Measurements from ENCODE around the gene UBALD2. TPM values are rescaled to one million over a fixed set of nuclear protein-coding genes. Genes with fewer than 3 reads are reported as not detected.
A peak's percentile ranks its signal among the peaks of the same experiment; 100 is the strongest.

Gene UBALD2
- total and polyA plus RNA-seq, 2 of the 13 experiments (the other 11 are each of a cell fraction or from before 2014, with no cell fraction given): 3.3 to 89.7 TPM

DNA sequence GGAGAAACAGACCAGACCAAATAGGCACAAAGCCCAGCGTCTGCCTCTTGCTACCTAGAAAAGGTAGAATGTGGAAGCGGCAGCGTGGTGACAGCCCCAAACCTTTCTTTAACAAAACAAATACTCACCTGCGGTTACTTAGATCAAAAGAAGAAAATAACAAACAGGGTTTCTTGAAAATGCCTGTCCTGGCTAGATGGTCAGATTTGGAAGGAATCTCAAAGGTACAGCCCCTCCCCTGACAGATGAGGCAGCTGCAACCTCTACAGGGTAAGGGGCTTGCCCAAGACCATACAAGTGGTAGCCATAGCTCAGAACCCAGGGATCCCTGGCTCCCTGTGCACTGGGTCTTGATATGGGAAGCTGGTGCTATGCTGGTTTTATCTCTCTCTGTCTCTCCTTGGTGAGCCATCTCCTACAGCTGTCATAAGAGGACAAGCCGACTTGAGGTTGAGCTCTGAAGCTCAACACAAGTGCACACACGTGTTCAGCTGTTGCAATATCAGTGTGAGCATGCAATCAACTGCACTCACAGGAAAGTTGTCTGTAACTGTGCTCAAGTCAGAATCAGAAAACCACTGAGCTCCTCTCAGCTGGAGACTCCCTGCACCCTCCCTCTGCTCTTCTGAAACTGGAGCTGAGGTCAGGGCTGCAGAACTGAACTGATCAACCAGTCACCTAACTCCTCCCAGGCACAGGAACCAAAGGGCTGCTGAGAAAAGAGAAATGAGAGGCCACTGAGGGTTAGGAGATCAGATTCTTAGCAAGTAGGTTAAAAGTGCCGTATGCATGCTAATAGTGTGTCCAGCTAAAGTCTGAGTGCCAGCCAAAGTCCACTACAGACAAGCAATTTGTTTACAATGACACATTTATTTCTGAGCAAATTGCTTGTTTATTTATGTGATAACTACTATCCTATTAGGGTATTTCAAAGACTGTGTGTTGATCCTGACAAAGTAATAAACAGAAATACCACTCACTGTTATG is 18.8 kb upstream of the UBALD2 start (continued):
- TF ChIP-seq, protein P1, sequence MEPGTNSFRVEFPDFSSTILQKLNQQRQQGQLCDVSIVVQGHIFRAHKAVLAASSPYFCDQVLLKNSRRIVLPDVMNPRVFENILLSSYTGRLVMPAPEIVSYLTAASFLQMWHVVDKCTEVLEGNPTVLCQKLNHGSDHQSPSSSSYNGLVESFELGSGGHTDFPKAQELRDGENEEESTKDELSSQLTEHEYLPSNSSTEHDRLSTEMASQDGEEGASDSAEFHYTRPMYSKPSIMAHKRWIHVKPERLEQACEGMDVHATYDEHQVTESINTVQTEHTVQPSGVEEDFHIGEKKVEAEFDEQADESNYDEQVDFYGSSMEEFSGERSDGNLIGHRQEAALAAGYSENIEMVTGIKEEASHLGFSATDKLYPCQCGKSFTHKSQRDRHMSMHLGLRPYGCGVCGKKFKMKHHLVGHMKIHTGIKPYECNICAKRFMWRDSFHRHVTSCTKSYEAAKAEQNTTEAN (CRISPR knock-in tag; conservative IDR thresholded peaks at IDR 0.05): no peak
- 0 out of 2 replicates have a peak, but pooled peaks have one; percentile 41 for TF ChIP-seq ZNF724P (CRISPR knock-in tag; IDR thresholded peaks at IDR 0.05; ENCODE audit: borderline replicate concordance)
- TF ChIP-seq, protein P2, sequence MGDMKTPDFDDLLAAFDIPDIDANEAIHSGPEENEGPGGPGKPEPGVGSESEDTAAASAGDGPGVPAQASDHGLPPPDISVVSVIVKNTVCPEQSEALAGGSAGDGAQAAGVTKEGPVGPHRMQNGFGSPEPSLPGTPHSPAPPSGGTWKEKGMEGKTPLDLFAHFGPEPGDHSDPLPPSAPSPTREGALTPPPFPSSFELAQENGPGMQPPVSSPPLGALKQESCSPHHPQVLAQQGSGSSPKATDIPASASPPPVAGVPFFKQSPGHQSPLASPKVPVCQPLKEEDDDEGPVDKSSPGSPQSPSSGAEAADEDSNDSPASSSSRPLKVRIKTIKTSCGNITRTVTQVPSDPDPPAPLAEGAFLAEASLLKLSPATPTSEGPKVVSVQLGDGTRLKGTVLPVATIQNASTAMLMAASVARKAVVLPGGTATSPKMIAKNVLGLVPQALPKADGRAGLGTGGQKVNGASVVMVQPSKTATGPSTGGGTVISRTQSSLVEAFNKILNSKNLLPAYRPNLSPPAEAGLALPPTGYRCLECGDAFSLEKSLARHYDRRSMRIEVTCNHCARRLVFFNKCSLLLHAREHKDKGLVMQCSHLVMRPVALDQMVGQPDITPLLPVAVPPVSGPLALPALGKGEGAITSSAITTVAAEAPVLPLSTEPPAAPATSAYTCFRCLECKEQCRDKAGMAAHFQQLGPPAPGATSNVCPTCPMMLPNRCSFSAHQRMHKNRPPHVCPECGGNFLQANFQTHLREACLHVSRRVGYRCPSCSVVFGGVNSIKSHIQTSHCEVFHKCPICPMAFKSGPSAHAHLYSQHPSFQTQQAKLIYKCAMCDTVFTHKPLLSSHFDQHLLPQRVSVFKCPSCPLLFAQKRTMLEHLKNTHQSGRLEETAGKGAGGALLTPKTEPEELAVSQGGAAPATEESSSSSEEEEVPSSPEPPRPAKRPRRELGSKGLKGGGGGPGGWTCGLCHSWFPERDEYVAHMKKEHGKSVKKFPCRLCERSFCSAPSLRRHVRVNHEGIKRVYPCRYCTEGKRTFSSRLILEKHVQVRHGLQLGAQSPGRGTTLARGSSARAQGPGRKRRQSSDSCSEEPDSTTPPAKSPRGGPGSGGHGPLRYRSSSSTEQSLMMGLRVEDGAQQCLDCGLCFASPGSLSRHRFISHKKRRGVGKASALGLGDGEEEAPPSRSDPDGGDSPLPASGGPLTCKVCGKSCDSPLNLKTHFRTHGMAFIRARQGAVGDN (CRISPR knock-in tag; IDR thresholded peaks at IDR 0.05): no peak
- TF ChIP-seq, protein P3, sequence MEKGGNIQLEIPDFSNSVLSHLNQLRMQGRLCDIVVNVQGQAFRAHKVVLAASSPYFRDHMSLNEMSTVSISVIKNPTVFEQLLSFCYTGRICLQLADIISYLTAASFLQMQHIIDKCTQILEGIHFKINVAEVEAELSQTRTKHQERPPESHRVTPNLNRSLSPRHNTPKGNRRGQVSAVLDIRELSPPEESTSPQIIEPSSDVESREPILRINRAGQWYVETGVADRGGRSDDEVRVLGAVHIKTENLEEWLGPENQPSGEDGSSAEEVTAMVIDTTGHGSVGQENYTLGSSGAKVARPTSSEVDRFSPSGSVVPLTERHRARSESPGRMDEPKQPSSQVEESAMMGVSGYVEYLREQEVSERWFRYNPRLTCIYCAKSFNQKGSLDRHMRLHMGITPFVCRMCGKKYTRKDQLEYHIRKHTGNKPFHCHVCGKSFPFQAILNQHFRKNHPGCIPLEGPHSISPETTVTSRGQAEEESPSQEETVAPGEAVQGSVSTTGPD (CRISPR knock-in tag; IDR thresholded peaks at IDR 0.05): no peak
- TF ChIP-seq ZSCAN25 (CRISPR knock-in tag; IDR thresholded peaks at IDR 0.05): no peak
- TF ChIP-seq, protein P4, sequence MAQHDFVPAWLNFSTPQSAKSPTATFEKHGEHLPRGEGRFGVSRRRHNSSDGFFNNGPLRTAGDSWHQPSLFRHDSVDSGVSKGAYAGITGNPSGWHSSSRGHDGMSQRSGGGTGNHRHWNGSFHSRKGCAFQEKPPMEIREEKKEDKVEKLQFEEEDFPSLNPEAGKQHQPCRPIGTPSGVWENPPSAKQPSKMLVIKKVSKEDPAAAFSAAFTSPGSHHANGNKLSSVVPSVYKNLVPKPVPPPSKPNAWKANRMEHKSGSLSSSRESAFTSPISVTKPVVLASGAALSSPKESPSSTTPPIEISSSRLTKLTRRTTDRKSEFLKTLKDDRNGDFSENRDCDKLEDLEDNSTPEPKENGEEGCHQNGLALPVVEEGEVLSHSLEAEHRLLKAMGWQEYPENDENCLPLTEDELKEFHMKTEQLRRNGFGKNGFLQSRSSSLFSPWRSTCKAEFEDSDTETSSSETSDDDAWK (CRISPR knock-in tag; IDR thresholded peaks at IDR 0.05): no peak
- TF ChIP-seq KLF16 (CRISPR knock-in tag; IDR thresholded peaks at IDR 0.05): 0 out of 4 replicates have a peak, but pooled peaks of 1 of the 2 experiments have one; percentile 18
- TF ChIP-seq NKX3-1 (CRISPR knock-in tag; IDR thresholded peaks at IDR 0.05): no peak
- no peak for TF ChIP-seq SNAPC2 (CRISPR knock-in tag; IDR thresholded peaks at IDR 0.05)
- TF ChIP-seq ZNF431 (CRISPR knock-in tag; IDR thresholded peaks at IDR 0.05; ENCODE audit: borderline replicate concordance, low read depth): no peak
- no peak for TF ChIP-seq ZNF296 (CRISPR knock-in tag; conservative IDR thresholded peaks at IDR 0.05)
- TF ChIP-seq, protein P5, sequence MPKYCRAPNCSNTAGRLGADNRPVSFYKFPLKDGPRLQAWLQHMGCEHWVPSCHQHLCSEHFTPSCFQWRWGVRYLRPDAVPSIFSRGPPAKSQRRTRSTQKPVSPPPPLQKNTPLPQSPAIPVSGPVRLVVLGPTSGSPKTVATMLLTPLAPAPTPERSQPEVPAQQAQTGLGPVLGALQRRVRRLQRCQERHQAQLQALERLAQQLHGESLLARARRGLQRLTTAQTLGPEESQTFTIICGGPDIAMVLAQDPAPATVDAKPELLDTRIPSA (CRISPR knock-in tag; IDR thresholded peaks at IDR 0.05; ENCODE audit: borderline replicate concordance): no peak
- TF ChIP-seq FOXJ3 (CRISPR knock-in tag; IDR thresholded peaks at IDR 0.05; ENCODE audit: borderline replicate concordance): no peak
- peak; percentile 53 for TF ChIP-seq ELF3 (CRISPR knock-in tag; IDR thresholded peaks at IDR 0.05)
- no peak for TF ChIP-seq ZMAT3 (CRISPR knock-in tag; conservative IDR thresholded peaks at IDR 0.05)
- peak; percentile 63 for TF ChIP-seq SAP130 (CRISPR knock-in tag; IDR thresholded peaks at IDR 0.05; ENCODE audit: low read depth)

All from HepG2 (cell line).